Breast epithelium (tissue), 3 donors: ENCODE results near the gene RNASE13.

Source experiments
- POLR2A ChIP-seq: fragments of 450-650 bp; IDR thresholded peaks from one replicate; pipeline ENCODE4 v1.6.1; 2016; ENCODE audit warnings: antibody characterized with exemption, mild to moderate bottlenecking, moderate library complexity
- POLR2AphosphoS5 ChIP-seq, 3 donors: sonication (generic); formaldehyde crosslinking; IDR thresholded peaks; one replicate each; pipeline ENCODE4 v1.6.1; 2017; ENCODE audit warnings: antibody characterized with exemption in 3 of 3
- TF ChIP-seq, protein P1 (sequence below), 3 donors: fragments of 450-650 bp; IDR thresholded peaks; one replicate each; pipeline ENCODE4 v1.5.1; 2016 to 2017; ENCODE audit warnings: antibody characterized with exemption in 3 of 3, mild to moderate bottlenecking in 3 of 3, moderate library complexity in 3 of 3

DNA sequence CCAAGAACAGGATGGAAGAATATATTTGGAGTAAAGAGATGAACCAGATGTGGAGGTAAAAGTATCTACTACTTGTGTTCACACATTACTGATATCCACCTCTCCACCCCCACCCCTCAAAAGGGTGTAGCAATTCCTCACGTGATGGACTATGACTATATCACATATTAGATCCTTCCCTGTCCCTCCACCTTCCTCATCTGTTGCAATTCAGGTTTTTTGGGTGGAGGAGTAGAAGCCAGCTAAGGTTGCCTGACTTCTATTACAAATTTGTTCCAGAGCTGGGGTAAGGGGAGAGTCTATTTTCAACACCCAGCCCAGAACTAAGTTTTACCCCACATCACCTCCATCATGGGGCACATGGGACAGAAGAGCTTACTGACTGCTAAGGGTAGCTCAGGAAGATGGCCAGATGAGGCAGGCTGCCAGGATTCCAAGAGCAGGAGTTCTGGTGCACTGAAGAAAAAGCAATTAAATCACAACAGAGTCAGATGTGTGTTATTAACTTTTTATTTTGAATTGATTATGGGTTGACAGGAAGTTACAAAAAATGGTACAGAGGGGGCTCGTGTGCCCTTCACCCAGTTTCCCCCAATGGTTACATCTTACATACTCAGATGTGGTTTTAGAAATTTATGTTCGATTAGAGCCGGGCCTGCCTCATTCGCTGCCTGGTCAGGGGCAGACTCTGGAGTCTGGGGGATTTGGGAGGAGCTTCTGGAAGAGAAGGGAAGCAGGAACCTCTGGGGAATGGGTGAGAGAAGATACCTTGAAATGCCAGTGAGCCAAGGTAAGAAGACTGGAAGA lies 2.1 kb downstream of the RNASE13 start:
- TF ChIP-seq, protein P1, sequence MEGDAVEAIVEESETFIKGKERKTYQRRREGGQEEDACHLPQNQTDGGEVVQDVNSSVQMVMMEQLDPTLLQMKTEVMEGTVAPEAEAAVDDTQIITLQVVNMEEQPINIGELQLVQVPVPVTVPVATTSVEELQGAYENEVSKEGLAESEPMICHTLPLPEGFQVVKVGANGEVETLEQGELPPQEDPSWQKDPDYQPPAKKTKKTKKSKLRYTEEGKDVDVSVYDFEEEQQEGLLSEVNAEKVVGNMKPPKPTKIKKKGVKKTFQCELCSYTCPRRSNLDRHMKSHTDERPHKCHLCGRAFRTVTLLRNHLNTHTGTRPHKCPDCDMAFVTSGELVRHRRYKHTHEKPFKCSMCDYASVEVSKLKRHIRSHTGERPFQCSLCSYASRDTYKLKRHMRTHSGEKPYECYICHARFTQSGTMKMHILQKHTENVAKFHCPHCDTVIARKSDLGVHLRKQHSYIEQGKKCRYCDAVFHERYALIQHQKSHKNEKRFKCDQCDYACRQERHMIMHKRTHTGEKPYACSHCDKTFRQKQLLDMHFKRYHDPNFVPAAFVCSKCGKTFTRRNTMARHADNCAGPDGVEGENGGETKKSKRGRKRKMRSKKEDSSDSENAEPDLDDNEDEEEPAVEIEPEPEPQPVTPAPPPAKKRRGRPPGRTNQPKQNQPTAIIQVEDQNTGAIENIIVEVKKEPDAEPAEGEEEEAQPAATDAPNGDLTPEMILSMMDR (IDR thresholded peaks at IDR 0.05) = no peak
- TF ChIP-seq POLR2A = no peak
- TF ChIP-seq POLR2AphosphoS5 (IDR thresholded peaks at IDR 0.05) = no peak
